AG04450 (cell line): Measurements from ENCODE around the gene ZNF296. TPM values are rescaled to one million over a fixed set of nuclear protein-coding genes. Genes with fewer than 3 reads are reported as not detected.
A peak's percentile ranks its signal among the peaks of the same experiment; 100 is the strongest.

Experiments used
- CTCF ChIA-PET: fragments of 300-600, 350-600 bp; formaldehyde crosslinking; extraction: SDS; loops from one replicate; lab custom pipeline; 2022; ENCODE audit warnings: antibody characterized with exemption, inconsistent platforms; lab: Charles Lee
- POLR2A ChIA-PET: fragments of 350-600 bp; formaldehyde crosslinking; extraction: SDS; loops from one replicate; lab custom pipeline; 2021; ENCODE audit warnings: antibody characterized with exemption, inconsistent platforms; lab: Yijun Ruan, JAX
- DNase-seq: peaks from one replicate; pipeline ENCODE4 v3.0.0-alpha.2; 2011; ENCODE audit warnings: low read depth, low spot score
- H3K27ac ChIP-seq: one replicate; pipeline ENCODE4 v1.5.1; 2012; ENCODE audit warnings: low read depth, low read length, control low read depth
- H3K27me3 ChIP-seq: one replicate; pipeline ENCODE4 v1.6.0; 2012; ENCODE audit warnings: low read length; ENCODE audit not compliant: control insufficient read depth, insufficient read depth
- H3K4me3 ChIP-seq: 2 replicates; pipeline ENCODE4 v1.5.1; 2011; ENCODE audit warnings: mild to moderate bottlenecking, low read depth, low read length, control low read depth
- H3K9me3 ChIP-seq: 2 replicates; pipeline ENCODE4 v1.5.1; 2012; ENCODE audit warnings: low read length; ENCODE audit not compliant: control insufficient read depth, insufficient read depth
- polyA minus RNA-seq: library from RNA; depleted of rRNA, polyadenylated mRNA; stranded (reverse); fragments of >200 nt; gene quantifications from 2 replicates; pipeline ENCODE4 v1.2.3, GENCODE V29; 2011; rRNA and poly(A)+ RNA removed
- polyA plus RNA-seq: library from polyadenylated mRNA; depleted of rRNA; stranded (reverse); fragments of >200 nt; gene quantifications from 2 replicates; pipeline ENCODE4 v1.2.3, GENCODE V29; 2011; rRNA removed
- TF ChIP-seq, protein P1 (sequence below): IDR thresholded peaks from 2 replicates; pipeline ENCODE4 v1.5.1; 2011; ENCODE audit warnings: low read depth, low read length, control low read depth, inconsistent platforms

Gene ZNF296
- polyA plus RNA-seq (not detected in 2 replicates), polyA minus RNA-seq (not detected in 2 replicates)

DNA sequence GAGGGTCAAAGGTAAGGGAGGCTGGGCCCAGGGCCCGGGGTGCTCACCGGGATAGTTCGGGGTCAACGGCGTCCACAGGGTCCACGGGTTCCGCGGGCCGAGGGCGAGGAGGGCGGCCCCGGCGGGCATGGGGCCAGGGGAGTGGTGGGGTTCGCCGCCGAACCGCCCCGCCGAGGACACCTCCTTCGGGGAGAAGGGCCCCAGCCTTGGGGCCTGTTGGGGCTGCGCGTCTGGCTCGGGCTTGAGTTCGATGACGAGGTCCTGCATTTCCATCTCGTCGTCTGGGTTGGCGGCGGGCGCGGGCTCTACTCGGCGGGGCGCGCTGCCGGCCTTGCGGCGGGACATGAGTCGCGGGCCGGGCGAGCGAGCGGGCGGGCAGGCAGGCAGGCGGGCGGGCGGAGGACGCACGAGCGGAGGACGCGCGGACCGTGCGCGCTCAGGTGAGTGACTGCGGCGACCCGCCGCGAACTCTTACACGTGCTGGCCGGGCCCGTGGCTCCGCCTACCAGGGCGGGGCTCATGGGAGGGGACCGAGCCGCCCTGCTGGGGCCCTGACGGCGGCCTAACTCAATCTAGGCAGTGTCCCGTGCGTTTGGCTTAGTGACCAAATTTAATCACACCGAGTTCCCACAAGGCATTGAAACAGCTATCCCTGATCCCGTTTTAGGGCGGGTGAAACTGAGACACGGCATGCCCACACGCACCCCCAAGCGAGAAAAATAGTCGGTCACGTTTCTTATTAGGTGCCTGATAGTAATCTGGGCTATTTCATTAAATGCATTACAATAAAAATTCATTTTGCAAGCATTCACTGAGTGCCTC, at the start of gene ZNF296:
Gene ZNF296 (minus strand): TSS at position 450 of the 822 bp plus-strand sequence. CDS start 105 bp downstream, at position 345.
- DNase-seq: no peak

DNA sequence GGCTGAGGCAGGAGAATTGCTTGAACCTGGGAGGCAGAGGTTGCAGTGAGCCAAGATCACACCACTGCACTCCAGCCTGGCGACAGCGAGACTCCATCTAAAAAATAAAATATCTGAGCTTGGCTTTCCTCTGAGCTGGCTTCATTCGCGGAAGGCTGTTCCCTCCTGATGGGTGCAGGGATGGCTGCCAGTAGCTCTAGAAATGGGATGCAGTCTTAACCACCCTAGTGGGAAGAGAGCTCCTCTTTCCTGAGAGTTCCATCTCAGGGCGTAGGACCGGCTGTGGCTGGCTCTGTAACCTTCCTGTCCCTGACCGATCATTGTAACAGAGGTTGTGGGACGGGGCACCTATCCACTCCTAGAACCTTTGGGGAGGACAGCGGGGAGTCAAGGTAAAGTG, 49.1 kb upstream of the ZNF296 start:
- POLR2A ChIA-PET: interaction anchor here (0.7 kb wide), 1 partner anchor 189 kb away, joined by 3 read pairs; no protein-coding TSS in a partner anchor
- CTCF ChIA-PET: interaction anchor here (0.8 to 2.2 kb wide), 10 partner anchors 9 to 213 kb away, joined by 3 to 13 read pairs (median 5); partner anchors contain the start of gene PPP1R37
- Histone ChIP-seq H3K27ac (no peak overlapping the region), H3K4me3 (no peak overlapping the region), H3K9me3 (no peaks in the 10 kb centered on the region; the same call in 1 of the 2 replicates), H3K27me3 (no peaks in the 10 kb centered on the region)
- TF ChIP-seq, protein P1, sequence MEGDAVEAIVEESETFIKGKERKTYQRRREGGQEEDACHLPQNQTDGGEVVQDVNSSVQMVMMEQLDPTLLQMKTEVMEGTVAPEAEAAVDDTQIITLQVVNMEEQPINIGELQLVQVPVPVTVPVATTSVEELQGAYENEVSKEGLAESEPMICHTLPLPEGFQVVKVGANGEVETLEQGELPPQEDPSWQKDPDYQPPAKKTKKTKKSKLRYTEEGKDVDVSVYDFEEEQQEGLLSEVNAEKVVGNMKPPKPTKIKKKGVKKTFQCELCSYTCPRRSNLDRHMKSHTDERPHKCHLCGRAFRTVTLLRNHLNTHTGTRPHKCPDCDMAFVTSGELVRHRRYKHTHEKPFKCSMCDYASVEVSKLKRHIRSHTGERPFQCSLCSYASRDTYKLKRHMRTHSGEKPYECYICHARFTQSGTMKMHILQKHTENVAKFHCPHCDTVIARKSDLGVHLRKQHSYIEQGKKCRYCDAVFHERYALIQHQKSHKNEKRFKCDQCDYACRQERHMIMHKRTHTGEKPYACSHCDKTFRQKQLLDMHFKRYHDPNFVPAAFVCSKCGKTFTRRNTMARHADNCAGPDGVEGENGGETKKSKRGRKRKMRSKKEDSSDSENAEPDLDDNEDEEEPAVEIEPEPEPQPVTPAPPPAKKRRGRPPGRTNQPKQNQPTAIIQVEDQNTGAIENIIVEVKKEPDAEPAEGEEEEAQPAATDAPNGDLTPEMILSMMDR: no peak
- no peak for DNase-seq

More for the DNA sequence above, at the start of gene ZNF296:
- TF ChIP-seq, protein P1: no peak
- CTCF ChIA-PET: interaction anchor here (1.3 kb wide), 1 partner anchor 16 kb away, joined by 5 read pairs; no protein-coding TSS in a partner anchor
- H3K27ac ChIP-seq: no peak within 1 kb of the TSS
- H3K9me3 ChIP-seq: no peaks in the 10 kb centered on the region
- peak within 1 kb of the TSS; percentile 48 for H3K4me3 ChIP-seq
- POLR2A ChIA-PET: interaction anchor here (0.6 kb wide), 1 partner anchor 299 kb away, joined by 6 read pairs; no protein-coding TSS in a partner anchor
- H3K27me3 ChIP-seq: no peaks in the 10 kb centered on the region

DNA sequence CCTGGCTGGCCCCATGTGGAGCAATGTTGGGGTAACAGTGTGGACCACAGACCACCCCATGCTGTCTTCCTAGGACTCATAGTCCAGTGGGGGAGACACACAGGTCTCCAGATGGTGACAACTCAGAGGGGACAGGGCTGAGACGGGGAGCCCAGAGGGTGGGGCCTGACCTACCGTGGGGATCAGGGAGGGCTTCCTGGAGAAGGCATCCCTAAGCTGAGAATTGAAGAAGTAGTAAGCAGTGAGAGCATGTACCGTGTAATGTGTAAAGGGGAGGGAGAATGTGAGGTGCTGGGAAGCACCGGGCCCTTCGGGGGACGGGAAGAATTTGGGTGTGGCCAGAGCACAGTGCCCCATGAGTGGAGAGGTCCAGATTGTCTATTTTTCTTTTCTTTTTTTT, 47.7 kb upstream of the ZNF296 start:
- ChIA-PET CTCF (interaction anchor here (0.8 kb wide), 1 partner anchor 14 kb away, joined by 5 read pairs; no protein-coding TSS in a partner anchor), POLR2A (interaction anchor here (0.7 kb wide), 1 partner anchor 227 kb away, joined by 6 read pairs; no protein-coding TSS in a partner anchor)
- TF ChIP-seq, protein P1: no peak
- DNase-seq: no peak
- Histone ChIP-seq H3K27me3 (no peaks in the 10 kb centered on the region), H3K9me3 (no peaks in the 10 kb centered on the region; the same call in 1 of the 2 replicates), H3K4me3 (no peak overlapping the region), H3K27ac (no peak overlapping the region)

DNA sequence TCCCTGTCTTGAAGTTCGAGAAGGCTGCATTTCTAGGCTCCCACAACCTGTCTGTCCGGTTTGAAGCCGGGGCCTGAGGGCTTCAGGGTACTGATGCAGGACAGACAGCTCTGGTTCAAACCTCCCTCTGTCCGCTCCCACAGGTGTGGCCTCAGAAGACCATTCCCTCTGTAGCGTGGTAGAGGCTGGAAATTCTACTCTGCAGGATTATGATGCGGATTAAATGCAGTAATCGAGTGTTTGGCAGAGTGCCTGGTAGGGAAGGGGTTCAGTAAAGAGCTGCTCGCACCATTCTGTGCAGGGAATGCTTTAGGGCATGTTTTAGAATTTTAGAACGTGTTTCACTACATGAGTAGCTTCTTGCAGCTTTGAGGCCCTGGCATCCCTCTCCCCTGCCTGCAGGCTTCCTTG, 47.2 kb upstream of the ZNF296 start:
- no peaks in the 10 kb centered on the region; the same call in 1 of the 2 replicates for H3K9me3 ChIP-seq
- no peak overlapping the region for H3K4me3 ChIP-seq
- DNase-seq: no peak
- no peak overlapping the region for H3K27ac ChIP-seq
- ChIA-PET CTCF (interaction anchor here (0.8 kb wide), 1 partner anchor 14 kb away, joined by 5 read pairs; no protein-coding TSS in a partner anchor), POLR2A (no interaction called here)
- no peaks in the 10 kb centered on the region for H3K27me3 ChIP-seq
- TF ChIP-seq, protein P1: no peak
